OCI-M1 (cell line): ENCODE measurements around the gene MAP3K19.
"Not testable (repeated sequence)": the region's sequence is repeated elsewhere in the genome, so short reads cannot be mapped to it uniquely, and the experiment has no call there.

Source experiments
- DNase-seq: peaks from one replicate; lab custom pipeline; 2025; lab: John Stamatoyannopoulos, UW

Gene MAP3K19, protein sequence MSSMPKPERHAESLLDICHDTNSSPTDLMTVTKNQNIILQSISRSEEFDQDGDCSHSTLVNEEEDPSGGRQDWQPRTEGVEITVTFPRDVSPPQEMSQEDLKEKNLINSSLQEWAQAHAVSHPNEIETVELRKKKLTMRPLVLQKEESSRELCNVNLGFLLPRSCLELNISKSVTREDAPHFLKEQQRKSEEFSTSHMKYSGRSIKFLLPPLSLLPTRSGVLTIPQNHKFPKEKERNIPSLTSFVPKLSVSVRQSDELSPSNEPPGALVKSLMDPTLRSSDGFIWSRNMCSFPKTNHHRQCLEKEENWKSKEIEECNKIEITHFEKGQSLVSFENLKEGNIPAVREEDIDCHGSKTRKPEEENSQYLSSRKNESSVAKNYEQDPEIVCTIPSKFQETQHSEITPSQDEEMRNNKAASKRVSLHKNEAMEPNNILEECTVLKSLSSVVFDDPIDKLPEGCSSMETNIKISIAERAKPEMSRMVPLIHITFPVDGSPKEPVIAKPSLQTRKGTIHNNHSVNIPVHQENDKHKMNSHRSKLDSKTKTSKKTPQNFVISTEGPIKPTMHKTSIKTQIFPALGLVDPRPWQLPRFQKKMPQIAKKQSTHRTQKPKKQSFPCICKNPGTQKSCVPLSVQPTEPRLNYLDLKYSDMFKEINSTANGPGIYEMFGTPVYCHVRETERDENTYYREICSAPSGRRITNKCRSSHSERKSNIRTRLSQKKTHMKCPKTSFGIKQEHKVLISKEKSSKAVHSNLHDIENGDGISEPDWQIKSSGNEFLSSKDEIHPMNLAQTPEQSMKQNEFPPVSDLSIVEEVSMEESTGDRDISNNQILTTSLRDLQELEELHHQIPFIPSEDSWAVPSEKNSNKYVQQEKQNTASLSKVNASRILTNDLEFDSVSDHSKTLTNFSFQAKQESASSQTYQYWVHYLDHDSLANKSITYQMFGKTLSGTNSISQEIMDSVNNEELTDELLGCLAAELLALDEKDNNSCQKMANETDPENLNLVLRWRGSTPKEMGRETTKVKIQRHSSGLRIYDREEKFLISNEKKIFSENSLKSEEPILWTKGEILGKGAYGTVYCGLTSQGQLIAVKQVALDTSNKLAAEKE (N-terminal part only)

DNA sequence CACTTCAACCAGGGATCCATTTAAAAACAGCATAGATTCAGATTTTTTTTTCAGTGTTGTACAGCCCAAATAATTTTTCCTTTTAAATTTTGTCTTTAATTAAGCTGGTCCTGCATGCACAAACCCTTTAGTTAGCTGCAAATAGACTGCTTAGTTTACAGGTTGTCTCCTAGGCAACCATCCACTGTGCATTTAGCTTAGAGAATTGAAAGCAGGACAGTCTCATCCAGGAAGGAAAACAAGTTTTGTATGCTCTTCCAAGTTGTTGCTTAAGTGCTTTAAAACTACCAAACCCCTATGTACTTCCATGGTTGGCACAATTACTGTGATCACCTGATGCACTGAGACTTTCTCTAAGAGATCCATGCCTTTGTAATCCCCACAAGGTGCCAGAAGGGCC, at the start of gene MAP3K19:
Gene MAP3K19 (minus strand): TSS at position 148 of the 400 bp plus-strand sequence. CDS start 22,800 bp downstream, outside the sequence.
- no peak for DNase-seq

- no peak for DNase-seq
These were observed 49.6 kb upstream of the MAP3K19 start for GRCh38 chr2:135096665-135097446.

- DNase-seq, result no peak
These were observed 48.3 kb upstream of the MAP3K19 start for GRCh38 chr2:135095591-135095990.

DNA sequence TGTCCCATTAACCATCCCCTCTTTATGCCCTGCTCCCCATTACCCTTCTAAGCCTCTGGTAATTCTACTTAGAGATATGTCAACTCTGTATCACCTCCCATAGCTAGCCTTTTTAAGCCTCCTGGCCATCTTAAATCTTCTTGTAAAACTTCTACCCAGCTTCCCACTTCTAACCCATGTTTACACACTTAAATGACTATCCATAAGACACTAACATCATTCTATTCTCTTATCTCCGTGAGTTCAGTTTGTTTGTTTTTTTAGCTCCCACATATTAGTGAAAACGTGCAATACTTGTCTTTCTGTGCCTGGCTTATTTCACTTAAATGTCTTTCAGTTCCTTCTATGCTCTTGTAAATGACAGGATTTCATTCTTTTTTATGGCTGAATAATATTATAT, 47.3 kb upstream of the MAP3K19 start:
- DNase-seq, result no peak

DNA sequence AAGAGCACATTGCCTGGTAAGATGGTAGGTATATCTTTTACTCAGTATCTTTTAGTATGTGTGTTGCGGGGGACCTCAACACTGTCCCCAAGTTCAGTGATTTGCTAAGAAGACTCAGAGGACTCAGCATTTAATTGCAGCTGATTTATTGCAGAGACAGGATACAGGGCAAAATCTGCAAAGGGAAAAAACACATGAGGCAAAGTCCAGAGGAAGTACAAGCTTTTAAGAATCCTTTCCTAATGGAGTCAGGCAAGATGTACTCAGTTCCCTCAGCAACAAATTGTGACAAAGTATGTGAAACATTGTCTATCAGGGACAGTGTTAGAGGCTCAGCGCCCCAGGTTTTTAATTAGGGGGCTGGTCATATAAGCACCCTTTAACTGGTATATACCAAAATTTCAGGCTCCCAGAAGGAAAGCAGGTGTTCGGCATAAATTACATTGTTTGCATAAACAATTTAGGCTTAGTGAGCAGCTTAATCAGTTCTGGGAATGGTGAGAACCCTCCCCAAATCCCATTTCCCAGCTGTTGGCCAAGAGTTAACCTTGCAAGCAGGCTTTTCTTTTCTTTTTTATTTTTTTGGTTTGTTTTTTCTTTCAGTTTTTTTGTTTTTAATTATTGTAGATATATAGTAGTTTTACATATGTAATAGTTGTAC, 46.6 kb upstream of the MAP3K19 start:
- no peak for DNase-seq

DNA sequence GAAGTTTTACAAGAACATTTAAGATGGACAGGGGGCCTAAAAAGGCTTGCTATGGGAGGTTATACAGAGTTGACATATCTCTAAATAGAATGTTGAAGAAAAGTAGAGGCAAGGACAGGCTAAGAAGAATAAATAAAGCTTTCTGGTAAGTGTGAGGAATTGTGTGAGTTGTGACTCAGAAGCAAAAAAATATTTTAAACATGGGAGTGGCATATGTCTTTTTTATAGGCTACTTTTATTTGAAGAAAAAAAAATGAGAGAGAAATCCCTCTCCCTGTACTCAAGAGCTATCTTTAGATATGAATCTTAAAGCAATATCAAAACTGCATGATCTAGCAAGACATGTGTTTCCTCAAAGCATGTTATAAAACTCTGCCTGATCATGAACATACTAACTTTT, 45.9 kb upstream of the MAP3K19 start:
- no peak for DNase-seq

GRCh38 chr2:135091681-135092080, 44.4 kb upstream of the MAP3K19 start:
- DNase-seq, result no peak

DNA sequence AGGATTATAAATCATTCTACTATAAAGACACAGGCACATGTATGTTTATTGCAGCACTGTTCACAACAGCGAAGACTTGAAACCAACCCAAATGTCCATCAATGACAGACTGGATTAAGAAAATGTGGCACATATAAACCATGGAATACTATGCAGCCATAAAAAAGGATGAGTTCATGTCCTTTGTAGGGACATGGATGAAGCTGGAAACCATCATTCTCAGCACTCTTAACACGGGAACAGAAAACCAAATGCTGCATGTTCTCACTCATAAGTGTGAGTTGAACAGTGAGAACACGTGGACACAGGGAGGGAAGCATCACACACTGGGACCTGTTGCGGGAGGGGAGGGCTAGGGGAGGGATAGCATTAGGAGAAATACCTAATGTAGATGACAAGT, 42.4 kb upstream of the MAP3K19 start:
- DNase-seq, result not testable (repeated sequence)

DNA sequence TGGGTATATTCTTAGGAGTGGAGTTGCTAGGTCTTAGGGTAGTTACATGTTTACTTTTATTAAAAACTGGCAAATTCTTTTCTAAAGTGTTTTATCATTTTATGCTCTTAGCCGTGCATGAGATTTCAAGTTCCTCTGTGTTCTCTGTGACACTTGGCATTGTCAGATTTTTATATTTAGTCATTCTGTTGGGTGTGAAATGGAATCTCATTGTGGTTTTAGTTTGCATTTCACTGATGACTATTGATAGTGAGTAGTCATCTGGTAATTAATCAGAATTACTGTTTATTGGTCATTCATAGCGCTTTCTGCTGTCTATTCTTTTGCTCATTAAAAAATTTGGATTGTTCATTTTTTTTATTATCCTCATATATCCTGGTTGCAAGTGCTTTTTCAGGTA, 39.0 kb upstream of the MAP3K19 start:
- DNase-seq, result no peak

DNA sequence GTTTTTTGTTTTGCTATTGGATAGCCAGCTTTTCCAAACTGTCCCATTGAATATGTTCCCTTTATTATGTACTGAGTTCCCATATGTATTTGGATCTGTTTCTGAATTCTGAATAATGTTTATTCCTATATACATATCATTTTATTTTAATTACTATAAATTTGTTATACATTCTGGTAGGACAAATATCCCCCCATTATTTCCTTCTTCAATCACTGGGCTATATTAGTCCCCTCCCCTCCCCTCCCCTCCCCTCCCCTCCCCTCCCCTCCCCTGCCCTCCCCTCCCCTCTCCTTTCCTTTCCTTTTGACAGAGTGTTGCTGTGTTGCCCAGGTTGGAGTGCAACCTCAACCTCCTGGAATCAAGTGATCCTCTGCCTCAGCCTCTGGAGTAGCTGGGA, 31.2 kb upstream of the MAP3K19 start:
- no peak for DNase-seq

- no peak for DNase-seq
These were observed 29.3 kb upstream of the MAP3K19 start for GRCh38 chr2:135076556-135076955.

DNA sequence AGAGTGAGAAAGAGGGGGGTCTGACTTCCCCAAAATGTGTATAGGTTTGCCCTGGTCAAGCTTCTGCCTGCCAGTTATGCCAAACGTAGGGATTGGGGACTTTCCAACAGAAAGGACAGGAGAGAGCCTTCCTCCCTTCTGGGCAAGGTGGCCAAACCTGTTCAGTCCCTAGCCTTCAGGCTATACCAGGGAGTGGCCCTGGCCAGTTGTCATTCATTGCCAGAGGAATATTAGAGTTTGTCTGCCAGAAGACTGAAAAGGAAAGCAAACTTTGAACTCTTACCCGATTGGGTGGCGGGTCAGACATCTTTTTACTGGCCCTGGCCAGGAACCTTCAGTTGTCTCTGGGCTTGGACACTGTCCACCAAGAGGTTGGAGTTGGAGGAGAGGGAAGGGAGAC, 27.0 kb upstream of the MAP3K19 start:
- no peak for DNase-seq

- DNase-seq, result peak; percentile 45
These were observed 25.1 kb upstream of the MAP3K19 start for GRCh38 chr2:135072125-135072997.

GRCh38 chr2:135066710-135067109, 19.5 kb upstream of the MAP3K19 start:
- no peak for DNase-seq

DNA sequence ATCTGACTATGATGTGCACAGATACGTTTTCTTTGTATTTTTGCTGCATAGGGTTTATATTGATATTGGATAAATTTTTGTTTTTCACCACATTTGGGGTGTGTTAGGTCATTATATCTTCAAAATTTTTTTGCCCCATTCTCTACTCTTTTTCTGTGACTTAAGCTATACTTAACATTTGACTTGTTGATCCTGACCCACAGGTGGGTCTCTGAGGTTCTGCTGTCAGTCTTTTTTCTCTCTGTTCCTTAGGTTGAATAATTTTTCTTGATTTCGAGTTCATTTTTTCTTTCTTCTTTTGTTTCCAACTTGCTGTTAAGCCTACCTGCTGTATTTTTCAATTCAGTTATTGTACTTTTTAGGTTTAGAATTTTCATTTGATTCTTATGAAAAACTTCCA, 16.9 kb upstream of the MAP3K19 start:
- no peak for DNase-seq

GRCh38 chr2:135063210-135063609, 16.0 kb upstream of the MAP3K19 start:
- peak; percentile 33 for DNase-seq

- DNase-seq, result no peak
These were observed 12.3 kb upstream of the MAP3K19 start for GRCh38 chr2:135059577-135059976.

- peak; percentile 80 for DNase-seq
These were observed 9.5 kb upstream of the MAP3K19 start for GRCh38 chr2:135056790-135057189.

GRCh38 chr2:135055182-135055786, 8.0 kb upstream of the MAP3K19 start:
- no peak for DNase-seq

DNA sequence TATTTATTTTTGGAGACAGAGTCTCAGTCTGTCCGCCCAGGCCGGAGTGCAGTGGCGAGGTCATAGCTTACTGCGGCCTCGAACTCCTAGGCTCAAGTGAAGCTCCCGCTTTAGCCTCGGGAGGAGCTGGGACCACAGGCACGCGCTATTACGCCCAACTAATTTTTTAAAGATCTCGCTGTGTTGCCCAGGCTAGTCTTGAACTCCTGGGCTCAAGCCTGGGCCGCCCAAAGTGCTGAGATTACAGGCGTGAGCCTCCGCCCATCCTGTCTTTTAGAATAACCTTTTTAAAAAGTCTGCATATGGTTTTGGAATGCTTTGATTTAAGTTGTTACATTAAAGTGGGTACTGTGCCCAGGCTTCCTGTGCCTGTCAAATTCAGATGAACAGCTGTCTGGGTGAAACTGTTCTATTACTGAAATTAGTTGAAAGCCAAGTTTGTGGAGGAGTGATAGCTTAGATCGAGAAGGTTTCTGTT, 5.8 kb upstream of the MAP3K19 start:
- DNase-seq, result no peak
